HT-29 (cell line): ENCODE measurements around the gene S100PBP. TPM values are rescaled to one million over a fixed set of nuclear protein-coding genes. Genes with fewer than 3 reads are reported as not detected.

Experiments
- DNase-seq: peaks from one replicate; pipeline ENCODE4 v3.0.0-alpha.2; 2015; ENCODE audit warnings: low spot score
- total RNA-seq: library from RNA; depleted of rRNA; stranded (reverse); fragments of >200 nt; shearing (Covaris generic); gene quantifications from 2 replicates; pipeline ENCODE4 v1.2.3, GENCODE V29; 2014; rRNA removed

The S100PBP gene
- total RNA-seq = 7.4 and 7.9 TPM in 2 replicates

DNA sequence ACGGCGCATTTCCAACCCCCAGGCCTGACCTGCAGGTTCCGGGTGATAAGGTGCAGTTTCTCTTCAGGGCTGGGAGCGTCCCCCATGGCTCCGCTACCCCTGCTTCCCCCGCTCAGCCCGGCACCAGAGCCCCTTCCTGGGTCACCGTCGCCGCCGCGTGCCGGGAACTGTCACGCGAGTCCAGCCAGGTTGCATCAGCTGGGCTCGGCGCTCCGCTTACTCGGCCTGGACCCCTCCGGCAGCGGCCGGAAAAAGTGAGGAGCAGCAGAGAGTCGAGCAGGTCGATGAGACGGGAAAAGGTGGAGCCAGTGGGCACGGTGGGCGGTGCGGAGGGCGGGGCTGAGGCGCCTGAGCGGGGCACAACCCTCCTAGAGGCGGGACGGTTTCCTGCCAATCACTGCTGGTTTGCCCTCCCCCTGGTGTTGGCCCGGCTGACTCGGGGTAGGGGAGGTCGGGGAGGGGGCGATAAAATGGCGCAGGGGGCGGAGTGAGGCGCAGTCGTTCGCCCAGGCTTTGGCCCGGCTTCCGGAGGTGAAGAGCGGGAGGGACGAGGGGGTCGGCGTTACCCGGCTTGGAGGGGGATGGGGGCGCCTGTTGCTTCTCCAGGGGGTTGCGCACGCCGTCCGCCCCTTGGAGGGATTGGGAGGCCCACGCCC is at the start of gene S100PBP, which contains the start of gene YARS1:
S100PBP (plus strand) TSS at position 495 of the 656 bp plus-strand sequence. CDS start 8,447 bp downstream, outside the sequence.
YARS1 (minus strand) TSS at position 200 of the 656 bp plus-strand sequence; CDS start at position 86, 114 bp downstream.
- DNase-seq = peak; percentile 99

DNA sequence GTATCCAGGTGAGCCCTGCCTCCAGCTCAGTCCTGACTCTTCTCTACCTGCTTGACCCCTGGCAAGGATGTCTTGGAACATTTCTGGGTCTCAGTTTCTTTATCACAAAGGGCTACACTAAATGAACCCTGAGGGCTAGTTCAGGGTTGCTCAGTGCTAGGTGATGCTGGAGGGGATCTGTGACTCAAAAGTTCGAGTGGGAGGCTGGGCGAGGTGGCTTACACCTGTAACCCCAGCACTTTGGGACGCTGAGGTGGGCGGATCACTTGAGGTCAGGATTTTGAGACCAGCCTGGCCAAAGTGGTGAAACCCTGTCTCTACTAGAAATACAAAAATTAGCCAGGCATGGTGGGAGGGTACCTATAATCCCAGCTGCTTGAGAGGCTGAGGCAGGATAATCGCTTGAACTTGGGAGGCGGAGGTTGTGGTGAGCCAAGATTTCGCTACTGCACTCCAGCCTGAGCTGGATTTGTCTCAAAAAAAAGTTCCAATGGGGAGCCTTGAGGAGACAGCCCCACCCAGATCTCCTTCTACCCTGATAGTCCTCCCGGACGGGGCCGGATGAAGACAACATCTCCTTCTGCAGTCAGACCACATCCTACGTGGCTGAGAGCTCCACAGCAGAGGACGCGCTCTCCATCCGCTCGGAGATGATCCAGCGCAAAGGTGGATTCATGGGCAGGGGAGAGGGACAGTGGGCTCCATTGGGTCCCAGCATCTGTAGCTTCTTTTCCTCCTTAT is 49.2 kb upstream of the S100PBP start:
- DNase-seq = no peak

GRCh38 chr1:32769524-32770220 is 47.8 kb upstream of the S100PBP start:
- peak; percentile 61 for DNase-seq

DNA sequence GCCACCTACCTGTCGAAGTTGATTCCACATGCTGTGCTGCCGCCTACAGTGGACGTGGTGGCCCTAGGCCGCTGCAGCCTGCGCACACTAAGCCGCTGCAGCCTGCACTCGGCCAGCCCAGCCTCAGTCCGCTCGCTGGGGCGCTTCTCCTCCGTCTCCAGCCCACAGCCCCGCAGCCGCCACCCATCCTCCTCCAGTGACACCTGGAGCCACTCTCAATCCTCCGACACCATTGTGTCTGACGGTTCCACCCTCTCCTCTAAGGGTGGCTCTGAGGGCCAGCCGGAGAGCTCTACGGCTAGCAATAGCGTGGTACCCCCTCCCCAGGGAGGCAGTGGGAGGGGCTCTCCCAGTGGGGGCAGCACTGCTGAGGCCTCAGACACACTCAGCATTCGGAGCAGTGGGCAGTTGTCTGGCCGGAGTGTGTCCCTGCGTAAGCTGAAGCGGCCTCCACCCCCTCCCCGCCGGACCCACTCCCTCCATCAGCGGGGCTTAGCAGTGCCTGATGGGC is 47.2 kb upstream of the S100PBP start:
- no peak for DNase-seq

DNA sequence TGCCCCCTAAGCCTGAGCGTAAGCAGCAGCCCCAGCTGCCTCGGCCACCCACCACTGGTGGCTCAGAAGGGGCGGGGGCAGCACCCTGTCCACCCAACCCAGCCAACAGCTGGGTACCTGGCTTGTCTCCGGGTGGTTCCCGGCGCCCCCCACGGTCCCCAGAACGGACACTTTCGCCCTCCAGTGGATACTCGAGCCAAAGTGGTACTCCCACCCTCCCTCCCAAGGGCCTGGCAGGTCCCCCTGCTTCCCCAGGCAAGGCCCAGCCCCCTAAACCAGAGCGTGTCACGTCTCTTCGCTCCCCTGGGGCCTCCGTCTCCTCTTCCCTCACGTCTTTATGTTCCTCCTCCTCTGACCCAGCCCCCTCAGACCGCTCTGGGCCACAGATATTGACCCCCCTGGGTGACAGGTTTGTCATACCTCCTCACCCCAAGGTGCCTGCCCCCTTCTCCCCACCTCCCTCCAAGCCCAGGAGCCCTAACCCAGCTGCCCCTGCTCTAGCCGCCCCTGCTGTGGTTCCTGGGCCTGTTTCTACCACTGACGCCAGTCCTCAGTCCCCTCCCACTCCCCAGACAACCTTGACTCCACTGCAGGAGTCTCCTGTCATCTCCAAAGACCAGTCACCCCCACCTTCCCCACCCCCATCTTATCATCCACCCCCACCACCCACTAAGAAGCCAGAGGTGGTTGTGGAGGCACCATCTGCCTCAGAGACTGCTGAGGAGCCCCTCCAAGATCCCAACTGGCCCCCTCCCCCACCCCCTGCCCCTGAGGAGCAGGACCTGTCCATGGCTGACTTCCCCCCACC is 46.5 kb upstream of the S100PBP start:
- no peak for DNase-seq

GRCh38 chr1:32771561-32772280 is 45.7 kb upstream of the S100PBP start:
- no peak for DNase-seq

DNA sequence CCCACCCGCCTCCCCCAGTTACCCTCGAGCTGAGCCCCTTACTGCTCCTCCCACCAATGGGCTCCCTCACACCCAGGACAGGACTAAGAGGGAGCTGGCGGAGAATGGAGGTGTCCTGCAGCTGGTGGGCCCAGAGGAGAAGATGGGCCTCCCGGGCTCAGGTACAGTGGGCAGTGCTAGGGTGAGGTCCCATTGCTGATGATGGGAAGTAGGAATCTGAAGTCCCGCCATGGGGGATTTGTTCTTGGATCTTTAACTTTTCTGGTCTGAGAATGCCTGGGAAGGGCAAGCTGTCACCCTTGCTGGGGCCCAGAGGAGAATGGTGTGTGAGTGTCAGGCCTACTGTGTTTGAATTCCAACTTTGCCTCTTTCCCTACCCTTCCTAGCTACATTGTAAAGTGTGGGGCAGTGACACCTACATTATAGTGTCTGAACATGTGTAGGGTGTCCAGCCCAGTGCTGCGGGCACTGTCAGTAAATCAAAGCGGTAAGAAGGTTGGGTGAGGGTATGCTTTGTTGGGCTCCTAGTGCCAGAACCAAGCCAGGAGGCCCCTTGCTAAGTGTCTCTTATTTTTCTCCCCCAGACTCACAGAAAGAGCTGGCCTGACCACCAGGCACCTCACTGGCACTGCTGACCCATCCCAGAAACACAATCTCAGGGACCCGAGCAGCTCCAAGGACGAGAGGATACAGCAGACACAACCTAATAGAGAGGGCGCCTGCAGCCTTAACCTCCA is 45.0 kb upstream of the S100PBP start:
- no peak for DNase-seq

- peak; percentile 93 for DNase-seq
Measured at GRCh38 chr1:32773018-32773763, 44.3 kb upstream of the S100PBP start.

DNA sequence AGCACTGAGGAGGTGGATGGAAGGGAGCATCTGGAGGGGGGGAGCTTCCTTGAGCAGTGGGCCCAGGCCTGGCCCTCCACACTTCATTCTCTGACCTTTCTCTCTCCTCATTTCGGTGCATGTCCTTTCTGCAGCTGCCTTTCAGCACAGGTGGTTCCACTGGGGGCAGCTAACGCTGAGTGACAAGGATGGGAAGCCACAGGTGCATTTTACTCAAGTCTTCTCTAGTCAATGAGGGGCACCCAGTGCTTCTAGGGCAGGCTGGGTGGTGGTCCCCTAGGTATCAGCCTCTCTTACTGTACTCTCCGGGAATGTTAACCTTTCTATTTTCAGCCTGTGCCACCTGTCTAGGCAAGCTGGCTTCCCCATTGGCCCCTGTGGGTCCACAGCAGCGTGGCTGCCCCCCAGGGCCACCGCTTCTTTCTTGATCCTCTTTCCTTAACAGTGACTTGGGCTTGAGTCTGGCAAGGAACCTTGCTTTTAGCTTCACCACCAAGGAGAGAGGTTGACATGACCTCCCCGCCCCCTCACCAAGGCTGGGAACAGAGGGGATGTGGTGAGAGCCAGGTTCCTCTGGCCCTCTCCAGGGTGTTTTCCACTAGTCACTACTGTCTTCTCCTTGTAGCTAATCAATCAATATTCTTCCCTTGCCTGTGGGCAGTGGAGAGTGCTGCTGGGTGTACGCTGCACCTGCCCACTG is 43.5 kb upstream of the S100PBP start:
- no peak for DNase-seq

- DNase-seq = no peak
Measured at GRCh38 chr1:32774464-32774808, 43.0 kb upstream of the S100PBP start.

DNA sequence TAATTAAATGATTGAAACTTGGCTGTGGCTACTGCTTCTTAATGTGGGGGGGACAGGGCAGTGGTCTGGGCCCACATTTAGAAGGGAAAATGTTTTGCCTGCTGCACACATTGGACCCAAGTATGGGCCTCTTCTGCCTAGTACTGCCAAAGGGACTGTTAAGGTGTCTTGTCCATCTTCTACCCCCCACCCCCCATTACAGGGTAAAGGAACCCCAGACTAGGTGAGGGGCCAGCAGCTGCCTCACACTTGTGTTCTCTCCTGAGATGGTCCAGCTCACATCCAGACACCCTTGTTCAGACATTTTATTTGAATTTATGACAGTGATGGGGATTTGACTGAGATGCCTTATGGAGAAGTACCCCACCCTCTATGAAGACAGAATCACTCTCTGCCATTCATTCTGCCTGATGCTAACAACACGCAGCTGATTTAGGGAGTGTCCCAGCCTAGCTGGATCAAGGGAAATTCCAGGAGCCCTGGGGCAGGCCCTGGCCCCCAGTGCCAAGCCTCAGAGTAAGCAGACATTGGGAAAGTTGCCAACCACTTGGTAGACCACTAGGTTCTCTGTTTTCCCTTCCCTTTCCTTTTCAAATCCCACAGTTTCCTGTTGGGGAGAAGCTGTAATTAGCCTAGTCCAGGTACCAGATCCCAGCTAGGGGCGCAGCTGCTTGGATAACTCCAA is 42.4 kb upstream of the S100PBP start:
- DNase-seq = peak; percentile 14

DNA sequence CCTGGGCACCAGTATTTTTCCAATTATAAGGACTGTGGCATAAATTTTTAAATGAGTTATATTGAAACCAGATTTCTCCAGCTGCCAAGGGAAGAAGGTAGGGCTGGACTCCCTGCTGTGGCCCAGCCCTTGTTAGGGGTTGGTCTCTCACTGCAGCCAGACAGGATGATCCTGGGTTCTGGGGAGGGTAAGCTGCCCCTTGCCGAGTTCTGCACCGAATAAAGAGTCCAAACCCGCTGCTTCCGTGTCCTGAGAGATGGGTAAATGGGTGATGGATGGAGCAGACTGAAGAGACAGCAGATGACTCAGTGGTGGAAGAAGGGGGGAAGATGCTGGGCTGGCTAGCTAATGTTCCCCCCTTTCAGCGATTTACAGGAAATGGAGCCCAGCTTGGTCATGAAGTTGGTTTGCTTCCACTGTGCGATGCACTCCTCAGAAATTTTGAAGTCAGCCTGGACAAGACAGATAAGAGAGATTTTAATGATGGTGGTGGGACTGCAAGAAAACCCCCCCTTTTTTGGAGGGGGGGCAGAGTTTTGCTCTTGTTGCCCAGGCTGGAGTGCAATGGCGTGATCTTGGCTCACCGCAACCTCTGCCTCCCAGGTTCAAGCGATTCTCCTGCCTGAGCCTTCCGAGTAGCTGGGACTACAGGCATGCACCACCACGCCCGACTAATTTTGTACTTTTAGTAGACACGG is 41.7 kb upstream of the S100PBP start:
- no peak for DNase-seq

GRCh38 chr1:32779242-32779641 is 38.2 kb upstream of the S100PBP start:
- DNase-seq = no peak

- DNase-seq = no peak
Measured at GRCh38 chr1:32780005-32780404, 37.4 kb upstream of the S100PBP start.

- DNase-seq = no peak
Measured at GRCh38 chr1:32780628-32781234, 36.7 kb upstream of the S100PBP start.

DNA sequence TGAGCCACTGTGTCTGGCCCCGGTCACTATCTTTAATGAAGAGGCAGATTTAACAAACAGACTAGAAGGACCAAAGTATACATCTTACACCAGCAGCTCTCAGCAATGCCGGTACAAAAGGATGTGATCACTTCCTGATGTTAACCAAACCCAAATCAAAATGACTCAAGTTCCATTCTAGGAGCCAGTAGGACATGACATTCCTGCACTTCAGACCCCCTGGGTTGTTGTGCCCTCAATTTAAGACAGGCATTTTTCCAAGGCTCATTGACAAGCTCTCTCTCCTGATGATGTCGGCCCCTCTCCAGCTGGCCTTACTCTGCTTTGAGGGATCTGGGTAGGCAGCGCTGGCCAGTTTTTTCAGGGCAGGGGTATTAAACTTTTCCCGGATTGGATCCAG is 35.4 kb upstream of the S100PBP start:
- DNase-seq = no peak

DNA sequence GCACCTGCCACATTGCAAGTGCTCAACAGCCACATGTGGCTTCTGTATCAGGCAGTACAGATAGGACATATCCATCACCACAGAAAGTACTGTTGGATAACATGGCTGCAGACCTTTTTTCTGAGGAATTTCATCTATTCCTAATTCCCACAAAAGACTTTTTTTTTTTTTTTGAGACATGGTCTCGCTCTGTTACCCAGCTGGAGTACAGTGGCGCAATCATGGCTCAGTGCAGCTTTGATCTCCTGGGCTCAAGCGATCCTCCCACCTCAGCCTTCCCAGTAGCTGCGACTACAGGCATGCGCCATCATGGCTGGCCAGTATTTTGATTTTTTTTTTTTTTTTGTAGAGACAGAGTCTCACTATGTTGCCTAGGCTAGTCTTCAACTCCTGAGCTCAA is 33.6 kb upstream of the S100PBP start:
- DNase-seq = no peak
